Stimulated activated CD8-positive, alpha-beta memory T cell treated with anti-CD3 and anti-CD28 coated beads, Interleukin-7, amount 100 ng/mL, for 4 hours (primary cell): ENCODE results near the gene INKA1.
A peak's percentile ranks its signal among the peaks of the same experiment; 100 is the strongest.
"Not testable (repeated sequence)": the region's sequence is repeated elsewhere in the genome, so short reads cannot be mapped to it uniquely, and the experiment has no call there.

Experiments
- DNase-seq, 2 donors: peaks; one replicate each; pipeline ENCODE4 v3.0.0-alpha.2; 2020; ENCODE audit warnings: low read depth in 2 of 2

Gene INKA1

GRCh38 chr3:49802719-49803464 is at the start of gene INKA1:
INKA1 (plus strand) TSS chr3:49803261; CDS start chr3:49803393, 132 bp downstream.
- peak; percentile 73 to 80 for DNase-seq

GRCh38 chr3:49754536-49754935 is 48.5 kb upstream of the INKA1 start:
- no peak for DNase-seq

- no peak for DNase-seq
These were observed 47.0 kb upstream of the INKA1 start for GRCh38 chr3:49756036-49756435.

GRCh38 chr3:49757197-49757596 is 45.9 kb upstream of the INKA1 start:
- DNase-seq, result no peak

- DNase-seq, result no peak
These were observed 43.8 kb upstream of the INKA1 start for GRCh38 chr3:49759226-49759625.

- DNase-seq, result no peak
These were observed 41.4 kb upstream of the INKA1 start for GRCh38 chr3:49761661-49762060.

GRCh38 chr3:49763981-49764380 is 39.1 kb upstream of the INKA1 start:
- no peak for DNase-seq

- DNase-seq, result no peak
These were observed 33.7 kb upstream of the INKA1 start for GRCh38 chr3:49769286-49769915.

- DNase-seq, result no peak
These were observed 33.1 kb upstream of the INKA1 start for GRCh38 chr3:49769926-49770325.

- no peak for DNase-seq
These were observed 31.6 kb upstream of the INKA1 start for GRCh38 chr3:49771340-49771938.

- no peak for DNase-seq
These were observed 30.4 kb upstream of the INKA1 start for GRCh38 chr3:49772703-49773102.

- DNase-seq, result no peak
These were observed 27.5 kb upstream of the INKA1 start for GRCh38 chr3:49775538-49775937.

GRCh38 chr3:49776101-49776500 is 27.0 kb upstream of the INKA1 start:
- DNase-seq, result not testable (repeated sequence)

- no peak for DNase-seq
These were observed 23.5 kb upstream of the INKA1 start for GRCh38 chr3:49779358-49780079.

- DNase-seq, result no peak
These were observed 22.7 kb upstream of the INKA1 start for GRCh38 chr3:49780080-49780974.

GRCh38 chr3:49780975-49781365 is 22.1 kb upstream of the INKA1 start:
- DNase-seq, result not testable (repeated sequence)

- no peak for DNase-seq
These were observed 21.5 kb upstream of the INKA1 start for GRCh38 chr3:49781415-49782199.

GRCh38 chr3:49782277-49782676 is 20.8 kb upstream of the INKA1 start:
- DNase-seq, result not testable (repeated sequence)

GRCh38 chr3:49785565-49786356 is 17.3 kb upstream of the INKA1 start:
- DNase-seq, result peak in 1 of 2 donors; percentile 33
